ENCODE measurements around the gene ZBTB18.

Gene ZBTB18

GRCh38 chr1:244096066-244096610, 45.1 kb downstream of the ZBTB18 start:
- no peak for TF ChIP-seq CTCF (IDR thresholded peaks at IDR 0.05; ENCODE audit: insufficient read depth, missing control alignments)
- no peak for FAIRE-seq
- no peak for DNase-seq (ENCODE audit: insufficient read length, low spot score)

GRCh38 chr1:244096691-244097090, 45.6 kb downstream of the ZBTB18 start:
- DNase-seq (ENCODE audit: insufficient read length, low spot score) (no peak), FAIRE-seq (no peak)
- TF ChIP-seq CTCF (IDR thresholded peaks at IDR 0.05; ENCODE audit: insufficient read depth, missing control alignments), result no peak

- no peak for DNase-seq (ENCODE audit: insufficient read length, low spot score)
- no peak for TF ChIP-seq CTCF (IDR thresholded peaks at IDR 0.05; ENCODE audit: insufficient read depth, missing control alignments)
- no peak for FAIRE-seq
Measured at GRCh38 chr1:244097523-244098405, 46.7 kb downstream of the ZBTB18 start.

GRCh38 chr1:244099258-244099930, 48.3 kb downstream of the ZBTB18 start:
- no peak for FAIRE-seq
- DNase-seq (ENCODE audit: insufficient read length, low spot score), result no peak
- no peak for TF ChIP-seq CTCF (IDR thresholded peaks at IDR 0.05; ENCODE audit: insufficient read depth, missing control alignments)

- TF ChIP-seq CTCF (IDR thresholded peaks at IDR 0.05; ENCODE audit: insufficient read depth, missing control alignments), result no peak
- DNase-seq (ENCODE audit: insufficient read length, low spot score) (no peak), FAIRE-seq (no peak)
Measured at GRCh38 chr1:244100276-244100675, 49.2 kb downstream of the ZBTB18 start.

- no peak for TF ChIP-seq CTCF (IDR thresholded peaks at IDR 0.05; ENCODE audit: insufficient read depth, missing control alignments)
- FAIRE-seq (no peak), DNase-seq (ENCODE audit: insufficient read length, low spot score) (no peak)
Measured at GRCh38 chr1:244100704-244101453, 49.8 kb downstream of the ZBTB18 start.
